HepG2 (cell line): ENCODE results near the gene VGLL3. TPM values are rescaled to one million over a fixed set of nuclear protein-coding genes. Genes with fewer than 3 reads are reported as not detected.

ENCODE experiments used
- ATAC-seq: fragments of 200-7000 bp; cut with Tn5 transposase; 3 replicates; pipeline ENCODE4 v1.9.1; 2020; ENCODE audit warnings: mild to moderate bottlenecking, moderate library complexity
- BruUV-seq: library from RNA; stranded (reverse); fragments of 400-500 nt; replicated peaks from 2 replicates; lab custom pipeline; 2021; lab: Mats Ljungman, UMichigan
- CTCF ChIA-PET: fragments of 300-600 bp; formaldehyde crosslinking; extraction: SDS; loops from one replicate; lab custom pipeline; 2021; ENCODE audit warnings: low total read pairs, inconsistent platforms, low intra/inter-chr PET ratio; lab: Yijun Ruan, JAX
- POLR2A ChIA-PET: fragments of 350-600 bp; sonication (Branson Sonifier 250); formaldehyde crosslinking; loops from one replicate; lab custom pipeline; 2020; ENCODE audit warnings: antibody characterized with exemption, inconsistent platforms; lab: Yijun Ruan, JAX
- DNase-seq: peaks from one replicate; pipeline ENCODE4 v3.0.0-alpha.2; 2015; ENCODE audit warnings: low spot score
- FAIRE-seq: peaks from 3 replicates; lab custom pipeline; 2011; peaks lifted over from hg19 to GRCh38; lab: Jason Lieb, UNC
- H2AFZ ChIP-seq: one replicate; pipeline ENCODE4 v1.6.1; 2011; ENCODE audit warnings: low read length, inconsistent platforms
- H3K27ac ChIP-seq: fragments of 300-600 bp; 3 replicates; pipeline ENCODE4 v1.8.0; 2011; ENCODE audit warnings: mixed run types, mild to moderate bottlenecking, mixed read lengths, low read length, inconsistent platforms; ENCODE audit not compliant: insufficient read depth; ENCODE audit errors: extremely low read length
- H3K27me3 ChIP-seq, 2 experiments: fragments of 200-600 bp in 1 of 2; 2 replicates in 1 of 2; 3 replicates in 1 of 2; pipeline versions ENCODE4 v1.6.0 to v1.8.0; 2011; ENCODE audit warnings: low read length in 2 of 2, mild to moderate bottlenecking in 2 of 2, moderate library complexity in 2 of 2, inconsistent platforms in 1 of 2; ENCODE audit not compliant: insufficient read depth in 2 of 2, control insufficient read depth in 1 of 2
- H3K36me3 ChIP-seq, 2 experiments: fragments of 200-600 bp in 1 of 2; replicated peaks in 1 of 2; 2 replicates in 1 of 2; 3 replicates in 1 of 2; pipeline versions ENCODE4 v1.5.1 to v1.8.0; 2011; ENCODE audit warnings: low read length in 2 of 2, inconsistent platforms in 1 of 2; ENCODE audit not compliant: insufficient read depth in 2 of 2, control insufficient read depth in 1 of 2
- H3K4me1 ChIP-seq: 2 replicates; pipeline ENCODE4 v1.5.1; 2012; ENCODE audit warnings: low read length, inconsistent platforms; ENCODE audit not compliant: insufficient read depth
- H3K4me2 ChIP-seq: 2 replicates; pipeline ENCODE4 v1.6.0; 2011; ENCODE audit warnings: low read depth, low read length, inconsistent platforms
- H3K4me3 ChIP-seq, 3 experiments: fragments of 200-600 bp in 1 of 3; sonication (generic), shearing (Covaris generic) in 1 of 3; replicated peaks in 1 of 3; 2 replicates each; pipeline ENCODE4 v1.5.1; 2011 to 2016; ENCODE audit warnings: low read length in 3 of 3, inconsistent platforms in 2 of 3, low read depth in 2 of 3, mild to moderate bottlenecking in 2 of 3, control low read depth in 1 of 3, mixed read lengths in 1 of 3; ENCODE audit not compliant: insufficient read depth in 1 of 3
- H3K79me2 ChIP-seq: one replicate; pipeline ENCODE4 v1.6.1; 2011; ENCODE audit warnings: low read length, inconsistent platforms; ENCODE audit not compliant: insufficient read depth
- H3K9ac ChIP-seq: 2 replicates; pipeline ENCODE4 v1.6.0; 2011; ENCODE audit warnings: mild to moderate bottlenecking, low read depth, low read length, inconsistent platforms; ENCODE audit not compliant: insufficient read depth
- H3K9me3 ChIP-seq: 2 replicates; pipeline ENCODE4 v1.5.1; 2012; ENCODE audit warnings: mild to moderate bottlenecking, low read length
- H4K20me1 ChIP-seq: 2 replicates; pipeline ENCODE4 v1.6.0; 2011; ENCODE audit warnings: inconsistent platforms, mild to moderate bottlenecking, low read length, moderate library complexity; ENCODE audit not compliant: insufficient read depth
- ARNT ChIP-seq: fragments of 450-650 bp; IDR thresholded peaks from 2 replicates; pipeline ENCODE4 v1.6.1; 2017
- ASH2L ChIP-seq: fragments of 300-600, 200-600 bp; sonication (generic); IDR thresholded peaks from 2 replicates; pipeline ENCODE4 v1.7.0; 2017; ENCODE audit warnings: low read depth, mild to moderate bottlenecking, moderate library complexity, mixed read lengths, low read length; ENCODE audit not compliant: insufficient read length
- FOXK2 ChIP-seq: fragments of 450-650 bp; IDR thresholded peaks from 2 replicates; pipeline ENCODE4 v1.6.1; 2016
- MAFG ChIP-seq: sonication (generic); formaldehyde crosslinking; IDR thresholded peaks from 2 replicates; pipeline ENCODE4 v1.5.1; 2020; ENCODE audit warnings: mild to moderate bottlenecking, missing genetic modification reagents
- MXI1 ChIP-seq: IDR thresholded peaks from 3 replicates; pipeline ENCODE4 v1.6.1; 2012; ENCODE audit warnings: low read depth, low read length, inconsistent platforms, borderline replicate concordance
- RBM22 ChIP-seq: fragments of 200-400 bp; formaldehyde crosslinking; optimal IDR thresholded peaks from 2 replicates; pipeline ENCODE3; 2017; ENCODE audit warnings: mild to moderate bottlenecking, low read length, moderate library complexity
- RFXANK ChIP-seq: IDR thresholded peaks from 2 replicates; pipeline ENCODE4 v1.6.1; 2016
- RXRA ChIP-seq: sonication (generic); formaldehyde crosslinking; IDR thresholded peaks from 2 replicates; pipeline ENCODE4 v1.5.1; 2020; ENCODE audit warnings: missing genetic modification reagents
- XBP1 ChIP-seq: sonication (generic); formaldehyde crosslinking; IDR thresholded peaks from 2 replicates; pipeline ENCODE4 v1.5.0; 2020; ENCODE audit warnings: missing genetic modification reagents
- ZBTB8A ChIP-seq: sonication (generic); formaldehyde crosslinking; IDR thresholded peaks from 2 replicates; pipeline ENCODE4 v1.4.0; 2020; ENCODE audit warnings: mild to moderate bottlenecking, low read depth, missing genetic modification reagents, borderline replicate concordance
- ZNF562 ChIP-seq: sonication (generic); formaldehyde crosslinking; IDR thresholded peaks from 2 replicates; pipeline ENCODE4 v1.8.0; 2022; ENCODE audit warnings: missing genetic modification reagents, borderline replicate concordance
- ZNF607 ChIP-seq: sonication (generic); formaldehyde crosslinking; IDR thresholded peaks from 2 replicates; pipeline ENCODE4 v1.5.1; 2020; ENCODE audit warnings: missing genetic modification reagents, mild to moderate bottlenecking, borderline replicate concordance
- WGBS: methylation state at CpG from one replicate; pipeline ENCODE4 v1.1.6; 2017; ENCODE audit warnings: low lambda C conversion rate; 5-methylcytosine and 5-hydroxymethylcytosine counted together
- in situ Hi-C: cut with HindIII; loops from 2 replicates; pipeline ENCODE4 v1.10.0; 2017; ENCODE audit warnings: low pct_unique_long_range_greater_than_20kb; ENCODE audit not compliant: extremely low pct_ligation_motif_present
- intact Hi-C: fragments of 100-400 bp; cut with micrococcal nuclease; formaldehyde crosslinking; loops from one replicate; pipeline ENCODE4 v1.10.0; 2022; ENCODE audit not compliant: unreplicated experiment
- polyA plus RNA-seq, 8 experiments: library from polyadenylated mRNA; depleted of rRNA in 3 of 8; stranded (reverse) in 7 of 8; unstranded in 1 of 8; fragments of >200 nt; fragmentation: Illumina TruSeq in 4 of 8; extraction: Trizol in 4 of 8; gene quantifications; 2 replicates each; pipeline versions ENCODE4 v1.2.1 to v1.2.3, GENCODE V29; 2011 to 2016; ENCODE audit warnings: low read depth in 4 of 8, missing spikeins in 1 of 8, mixed read lengths in 1 of 8; ENCODE audit not compliant: insufficient read depth in 1 of 8
- total RNA-seq, 5 experiments: library from RNA; depleted of rRNA; stranded (reverse); fragments of >200 nt; fragmentation: Illumina TruSeq; extraction: Trizol; gene quantifications; 2 replicates each; pipeline ENCODE4 v1.2.3, GENCODE V29; 2016; ENCODE audit warnings: low read depth in 1 of 5
- TF ChIP-seq, protein P1 (sequence below): sonication (generic); formaldehyde crosslinking; IDR thresholded peaks from 2 replicates; pipeline ENCODE4 v1.5.0; 2020; ENCODE audit warnings: missing genetic modification reagents
- TF ChIP-seq, protein P2 (sequence below): fragments of 450-650 bp; IDR thresholded peaks from 2 replicates; pipeline ENCODE4 v1.6.1; 2017
- TF ChIP-seq, protein P3 (sequence below): IDR thresholded peaks from 2 replicates; pipeline ENCODE4 v1.6.1; 2016; ENCODE audit warnings: missing genetic modification reagents, missing compliant biosample characterization
- TF ChIP-seq, protein P4 (sequence below): sonication (generic); formaldehyde crosslinking; IDR thresholded peaks from 2 replicates; pipeline ENCODE4 v1.5.0; 2020; ENCODE audit warnings: missing genetic modification reagents, mild to moderate bottlenecking, borderline replicate concordance

Gene VGLL3
- total and polyA plus RNA-seq, 2 of the 13 experiments (the other 11 are each of a cell fraction or from before 2014, with no cell fraction given) = 0.03 to 0.07 TPM

DNA sequence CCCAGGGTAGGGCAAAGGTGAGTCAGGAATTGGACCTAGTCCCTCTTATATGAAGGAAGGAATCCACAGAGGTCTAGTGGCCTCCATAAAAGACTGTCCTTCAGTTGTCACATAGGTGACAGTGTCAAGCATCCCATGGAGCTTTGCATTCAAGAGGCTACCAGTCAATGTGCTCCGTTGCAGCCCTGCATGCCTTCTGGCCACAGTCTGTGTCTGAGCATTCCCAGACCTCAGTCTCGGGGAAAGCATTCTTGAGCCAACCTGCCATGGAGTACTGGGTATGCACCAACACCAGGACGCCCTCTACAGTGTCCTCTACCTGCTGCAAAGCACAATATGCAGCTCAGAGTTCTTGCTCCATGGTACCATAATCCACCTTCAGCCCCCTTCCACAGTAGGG is 46.7 kb upstream of the VGLL3 start:
- Histone ChIP-seq H4K20me1 (no peaks in the 10 kb centered on the region), H3K4me1 (no peaks in the 10 kb centered on the region), H3K4me3 (no peak overlapping the region), H3K9ac (no peak overlapping the region), H3K27me3 (no peaks in the 10 kb centered on the region), H3K9me3 (no peaks in the 10 kb centered on the region), H2AFZ (no peak overlapping the region), H3K4me2 (no peak overlapping the region), H3K79me2 (no peaks in the 10 kb centered on the region), H3K27ac (no peak overlapping the region), H3K36me3 (no peaks in the 10 kb centered on the region)
- ChIA-PET CTCF (no interaction called here), POLR2A (no interaction called here)
- in situ Hi-C loops = no loop called here
- no peak for DNase-seq
- no peak for FAIRE-seq
- ATAC-seq = no peak
- no peak for TF ChIP-seq RXRA (CRISPR knock-in tag)
- no peak for TF ChIP-seq ZNF607
- TF ChIP-seq RFXANK (CRISPR knock-in tag) = no peak
- no peak for TF ChIP-seq ZBTB8A (CRISPR knock-in tag)
- no peak for TF ChIP-seq XBP1 (CRISPR knock-in tag)
- TF ChIP-seq MXI1 = no peak
- no peak for TF ChIP-seq ARNT
- TF ChIP-seq ZNF562 (CRISPR knock-in tag) = no peak
- TF ChIP-seq ASH2L = no peak
- TF ChIP-seq, protein P1, sequence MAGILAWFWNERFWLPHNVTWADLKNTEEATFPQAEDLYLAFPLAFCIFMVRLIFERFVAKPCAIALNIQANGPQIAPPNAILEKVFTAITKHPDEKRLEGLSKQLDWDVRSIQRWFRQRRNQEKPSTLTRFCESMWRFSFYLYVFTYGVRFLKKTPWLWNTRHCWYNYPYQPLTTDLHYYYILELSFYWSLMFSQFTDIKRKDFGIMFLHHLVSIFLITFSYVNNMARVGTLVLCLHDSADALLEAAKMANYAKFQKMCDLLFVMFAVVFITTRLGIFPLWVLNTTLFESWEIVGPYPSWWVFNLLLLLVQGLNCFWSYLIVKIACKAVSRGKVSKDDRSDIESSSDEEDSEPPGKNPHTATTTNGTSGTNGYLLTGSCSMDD (CRISPR knock-in tag) = no peak
- TF ChIP-seq, protein P2, sequence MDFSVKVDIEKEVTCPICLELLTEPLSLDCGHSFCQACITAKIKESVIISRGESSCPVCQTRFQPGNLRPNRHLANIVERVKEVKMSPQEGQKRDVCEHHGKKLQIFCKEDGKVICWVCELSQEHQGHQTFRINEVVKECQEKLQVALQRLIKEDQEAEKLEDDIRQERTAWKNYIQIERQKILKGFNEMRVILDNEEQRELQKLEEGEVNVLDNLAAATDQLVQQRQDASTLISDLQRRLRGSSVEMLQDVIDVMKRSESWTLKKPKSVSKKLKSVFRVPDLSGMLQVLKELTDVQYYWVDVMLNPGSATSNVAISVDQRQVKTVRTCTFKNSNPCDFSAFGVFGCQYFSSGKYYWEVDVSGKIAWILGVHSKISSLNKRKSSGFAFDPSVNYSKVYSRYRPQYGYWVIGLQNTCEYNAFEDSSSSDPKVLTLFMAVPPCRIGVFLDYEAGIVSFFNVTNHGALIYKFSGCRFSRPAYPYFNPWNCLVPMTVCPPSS = no peak
- TF ChIP-seq FOXK2 = no peak
- no peak for TF ChIP-seq RBM22
- TF ChIP-seq, protein P3, sequence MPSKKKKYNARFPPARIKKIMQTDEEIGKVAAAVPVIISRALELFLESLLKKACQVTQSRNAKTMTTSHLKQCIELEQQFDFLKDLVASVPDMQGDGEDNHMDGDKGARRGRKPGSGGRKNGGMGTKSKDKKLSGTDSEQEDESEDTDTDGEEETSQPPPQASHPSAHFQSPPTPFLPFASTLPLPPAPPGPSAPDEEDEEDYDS (CRISPR knock-in tag) = no peak
- TF ChIP-seq MAFG (CRISPR knock-in tag) = no peak
- TF ChIP-seq, protein P4, sequence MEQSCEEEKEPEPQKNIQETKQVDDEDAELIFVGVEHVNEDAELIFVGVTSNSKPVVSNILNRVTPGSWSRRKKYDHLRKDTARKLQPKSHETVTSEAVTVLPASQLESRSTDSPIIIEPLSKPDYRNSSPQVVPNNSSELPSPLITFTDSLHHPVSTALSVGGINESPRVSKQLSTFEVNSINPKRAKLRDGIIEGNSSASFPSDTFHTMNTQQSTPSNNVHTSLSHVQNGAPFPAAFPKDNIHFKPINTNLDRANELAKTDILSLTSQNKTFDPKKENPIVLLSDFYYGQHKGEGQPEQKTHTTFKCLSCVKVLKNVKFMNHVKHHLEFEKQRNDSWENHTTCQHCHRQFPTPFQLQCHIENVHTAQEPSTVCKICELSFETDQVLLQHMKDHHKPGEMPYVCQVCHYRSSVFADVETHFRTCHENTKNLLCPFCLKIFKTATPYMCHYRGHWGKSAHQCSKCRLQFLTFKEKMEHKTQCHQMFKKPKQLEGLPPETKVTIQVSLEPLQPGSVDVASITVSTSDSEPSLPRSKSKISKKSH (CRISPR knock-in tag) = no peak
- intact Hi-C loops = no loop called here
- 0% methylated on average over 1 of the region's 3 CpGs for WGBS
- BruUV-seq = no TSS peak
